ENCODE results near the gene IMMP2L.

- TF ChIP-seq, protein P1, sequence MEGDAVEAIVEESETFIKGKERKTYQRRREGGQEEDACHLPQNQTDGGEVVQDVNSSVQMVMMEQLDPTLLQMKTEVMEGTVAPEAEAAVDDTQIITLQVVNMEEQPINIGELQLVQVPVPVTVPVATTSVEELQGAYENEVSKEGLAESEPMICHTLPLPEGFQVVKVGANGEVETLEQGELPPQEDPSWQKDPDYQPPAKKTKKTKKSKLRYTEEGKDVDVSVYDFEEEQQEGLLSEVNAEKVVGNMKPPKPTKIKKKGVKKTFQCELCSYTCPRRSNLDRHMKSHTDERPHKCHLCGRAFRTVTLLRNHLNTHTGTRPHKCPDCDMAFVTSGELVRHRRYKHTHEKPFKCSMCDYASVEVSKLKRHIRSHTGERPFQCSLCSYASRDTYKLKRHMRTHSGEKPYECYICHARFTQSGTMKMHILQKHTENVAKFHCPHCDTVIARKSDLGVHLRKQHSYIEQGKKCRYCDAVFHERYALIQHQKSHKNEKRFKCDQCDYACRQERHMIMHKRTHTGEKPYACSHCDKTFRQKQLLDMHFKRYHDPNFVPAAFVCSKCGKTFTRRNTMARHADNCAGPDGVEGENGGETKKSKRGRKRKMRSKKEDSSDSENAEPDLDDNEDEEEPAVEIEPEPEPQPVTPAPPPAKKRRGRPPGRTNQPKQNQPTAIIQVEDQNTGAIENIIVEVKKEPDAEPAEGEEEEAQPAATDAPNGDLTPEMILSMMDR (IDR thresholded peaks at IDR 0.05) = no peak
- no peak for TF ChIP-seq POLR2A (IDR thresholded peaks at IDR 0.05)
These were observed 460.2 kb downstream of the IMMP2L start for GRCh38 chr7:111101856-111102646.

Measured in uterus (tissue), 2 donors.